Motor neuron (in vitro differentiated cells): ENCODE results near the gene PSMA3. TPM values are rescaled to one million over a fixed set of nuclear protein-coding genes. Genes with fewer than 3 reads are reported as not detected.

ENCODE experiments used
- ATAC-seq, 8 experiments: fragments of 200-7000 bp; cut with Tn5 transposase; replicated peaks in 6 of 8; 2 replicates each; pipeline ENCODE4 v1.8.0; 2021; ENCODE audit warnings: mild to moderate bottlenecking in 8 of 8, moderate library complexity in 8 of 8
- H3K27ac ChIP-seq, 2 donors: fragments of 250-450 bp; sonication (Bioruptor Pico); 2 replicates each; pipeline ENCODE4 v1.9.0; 2021; ENCODE audit warnings: antibody characterized with exemption in 2 of 2, mild to moderate bottlenecking in 2 of 2, moderate library complexity in 1 of 2
- H3K4me1 ChIP-seq, 2 donors: fragments of 250-450 bp; sonication (Bioruptor Pico); replicated peaks in 1 of 2; 2 replicates each; pipeline ENCODE4 v1.6.1; 2021; ENCODE audit warnings: antibody characterized with exemption in 2 of 2, mild to moderate bottlenecking in 2 of 2, moderate library complexity in 1 of 2
- H3K4me3 ChIP-seq, 5 donors: fragments of 250-450 bp; sonication (Bioruptor Pico); 2 replicates each; pipeline ENCODE4 v1.9.0; 2021; ENCODE audit warnings: antibody characterized with exemption in 5 of 5, mild to moderate bottlenecking in 5 of 5, moderate library complexity in 4 of 5
- WGBS, 10 experiments: fragments of 450-650 bp; shearing (Covaris generic); methylation state at CpG; one replicate each; pipeline ENCODE4 v1.0.0; 2022; 5-methylcytosine and 5-hydroxymethylcytosine counted together
- in situ Hi-C, 9 experiments: fragments of 400-800 bp; cut with MboI; loops; one replicate each; pipeline ENCODE4 v1.15.0; 2021; ENCODE audit warnings: low sequenced_read_pairs in 9 of 9, low pct_unique_long_range_greater_than_20kb in 2 of 9; ENCODE audit not compliant: unreplicated experiment in 9 of 9
- total RNA-seq, 8 experiments: library from RNA; unstranded; fragments of 300-600 nt; gene quantifications; 2 replicates each; pipeline versions ENCODE4 v1.2.3 to v1.2.4, GENCODE V29; 2022

PSMA3 gene
- total RNA-seq, 8 experiments from 2014 or later, result 97.8 to 341 (median 162) TPM

GRCh38 chr14:58278177-58278576, 33.5 kb downstream of the PSMA3 start:
- Histone ChIP-seq H3K4me3 (no peak overlapping the region), H3K4me1 (peaks cover 0 to 9% of the 10 kb centered on the region in 2 donors), H3K27ac (no peak overlapping the region)
- in situ Hi-C loops, result no loop called here
- no peak for ATAC-seq
- WGBS, 10 experiments, result 87 to 100% (median 95%) methylated on average over 2 to 8 of the region's 8 CpGs; no CpG with 5 or more reads in 1 of the 10 experiments

- H3K4me1 ChIP-seq, result peaks cover 0 to 9% of the 10 kb centered on the region in 2 donors
- in situ Hi-C loops, result no loop called here
- peak overlapping the region in 1 of 2 donors; percentile 40 for H3K27ac ChIP-seq
- H3K4me3 ChIP-seq, result no peak overlapping the region
- WGBS, 10 experiments, result 0 to 100% (median 66%) methylated on average over 1 to 4 of the region's 4 CpGs
- ATAC-seq, result peak; percentile 48 to 96 (median 86)
These were observed 36.5 kb downstream of the PSMA3 start for GRCh38 chr14:58280954-58281787.

- in situ Hi-C loops, result no loop called here
- WGBS, 10 experiments, result 50 to 100% (median 89%) methylated on average over 1 to 3 of the region's 3 CpGs
- Histone ChIP-seq H3K4me3 (no peak overlapping the region), H3K4me1 (peaks cover 0 to 9% of the 10 kb centered on the region in 2 donors), H3K27ac (no peak overlapping the region)
- no peak for ATAC-seq
These were observed 37.3 kb downstream of the PSMA3 start for GRCh38 chr14:58281969-58282368.

- peaks cover 0 to 9% of the 10 kb centered on the region in 2 donors for H3K4me1 ChIP-seq
- no peak for ATAC-seq
- H3K27ac ChIP-seq, result no peak overlapping the region
- no peak overlapping the region for H3K4me3 ChIP-seq
- in situ Hi-C loops, result no loop called here
- WGBS, 10 experiments, result 65 to 100% (median 93%) methylated on average over 2 to 4 of the region's 4 CpGs; no CpG with 5 or more reads in 1 of the 10 experiments
These were observed 38.4 kb downstream of the PSMA3 start for GRCh38 chr14:58282925-58283593.

- H3K4me1 ChIP-seq, result peaks cover 0 to 9% of the 10 kb centered on the region in 2 donors
- ATAC-seq, result no peak
- in situ Hi-C loops, result no loop called here
- H3K4me3 ChIP-seq, result no peak overlapping the region
- no peak overlapping the region for H3K27ac ChIP-seq
These were observed 39.1 kb downstream of the PSMA3 start for GRCh38 chr14:58283730-58284129.

GRCh38 chr14:58285132-58285531, 40.5 kb downstream of the PSMA3 start:
- 93 to 100% (median 98%) methylated on average over 3 to 4 of the region's 4 CpGs for WGBS, 10 experiments
- Histone ChIP-seq H3K4me3 (no peak overlapping the region), H3K27ac (no peak overlapping the region), H3K4me1 (peaks cover 0 to 9% of the 10 kb centered on the region in 2 donors)
- in situ Hi-C loops, result no loop called here
- ATAC-seq, result no peak

- Histone ChIP-seq H3K27ac (no peak overlapping the region), H3K4me1 (no peaks in the 10 kb centered on the region), H3K4me3 (no peak overlapping the region)
- no peak for ATAC-seq
- in situ Hi-C loops, result no loop called here
- 60 to 100% (median 85%) methylated on average over 1 to 3 of the region's 3 CpGs for WGBS, 10 experiments
These were observed 43.0 kb downstream of the PSMA3 start for GRCh38 chr14:58287607-58288042.

- in situ Hi-C loops, result no loop called here
- no peak for ATAC-seq
These were observed 43.6 kb downstream of the PSMA3 start for GRCh38 chr14:58288106-58288792.

GRCh38 chr14:58291646-58292045, 47.0 kb downstream of the PSMA3 start:
- Histone ChIP-seq H3K27ac (no peak overlapping the region), H3K4me3 (no peak overlapping the region), H3K4me1 (no peaks in the 10 kb centered on the region)
- ATAC-seq, result no peak
- WGBS, 10 experiments, result 69 to 100% (median 88%) methylated on average over 1 to 5 of the region's 5 CpGs
- in situ Hi-C loops, result no loop called here

More at GRCh38 chr14:58288106-58288792, 43.6 kb downstream of the PSMA3 start:
- 0 to 92% (median 67%) methylated on average over 1 to 3 of the region's 3 CpGs for WGBS, 10 experiments
- H3K27ac ChIP-seq, result no peak overlapping the region
- H3K4me3 ChIP-seq, result no peak overlapping the region
- no peaks in the 10 kb centered on the region for H3K4me1 ChIP-seq

- in situ Hi-C loops, result no loop called here
- ATAC-seq, result peak in 2 of 8 experiments; percentile 26 to 51
- H3K4me1 ChIP-seq, result no peaks in the 10 kb centered on the region
- no peak overlapping the region for H3K4me3 ChIP-seq
- 16 to 100% (median 93%) methylated on average over 1 to 3 of the region's 3 CpGs; no CpG with 5 or more reads in 1 of the 10 experiments for WGBS, 10 experiments
- H3K27ac ChIP-seq, result no peak overlapping the region
These were observed 47.5 kb downstream of the PSMA3 start for GRCh38 chr14:58292187-58292586.

GRCh38 chr14:58294201-58294600, 49.6 kb downstream of the PSMA3 start:
- Histone ChIP-seq H3K4me1 (no peaks in the 10 kb centered on the region), H3K4me3 (no peak overlapping the region), H3K27ac (no peak overlapping the region)
- no peak for ATAC-seq
- 77 to 100% (median 100%) methylated on average over 1 to 7 of the region's 7 CpGs; no CpG with 5 or more reads in 1 of the 10 experiments for WGBS, 10 experiments
- in situ Hi-C loops, result no loop called here

GRCh38 chr14:58296726-58297125, 52.1 kb downstream of the PSMA3 start:
- H3K4me3 ChIP-seq, result peak overlapping the region; percentile 79 to 99 (median 90)
- no peak overlapping the region for H3K27ac ChIP-seq
- in situ Hi-C loops, result no loop called here
- ATAC-seq, result no peak
- peaks cover 0 to 3% of the 10 kb centered on the region in 2 donors for H3K4me1 ChIP-seq
- 0 to 10% (median 0%) methylated on average over 1 to 3 of the region's 3 CpGs for WGBS, 10 experiments

GRCh38 chr14:58297412-58297761, 52.7 kb downstream of the PSMA3 start:
- WGBS, 10 experiments, result 0 to 2% (median 0%) methylated on average over 1 to 8 of the region's 10 CpGs
- H3K4me3 ChIP-seq, result peak overlapping the region; percentile 79 to 99 (median 90)
- peaks cover 0 to 3% of the 10 kb centered on the region in 2 donors for H3K4me1 ChIP-seq
- ATAC-seq, result no peak
- peak overlapping the region; percentile 98 to 99 for H3K27ac ChIP-seq
- in situ Hi-C loops, result no loop called here
